ENCODE data around the gene VPS51. TPM values are rescaled to one million over a fixed set of nuclear protein-coding genes. Genes with fewer than 3 reads are reported as not detected.

Gene VPS51
- total and polyA plus RNA-seq, 2 of the 13 experiments (the other 11 are each of a cell fraction or from before 2014, with no cell fraction given): 76.3 to 90.6 TPM

- TF ChIP-seq STAG1 (CRISPR knock-in tag; IDR thresholded peaks at IDR 0.05): peak; percentile 70
- TF ChIP-seq HCFC1 (IDR thresholded peaks at IDR 0.05; ENCODE audit: low read depth, low read length): no peak
- TF ChIP-seq ZNF841 (CRISPR knock-in tag; IDR thresholded peaks at IDR 0.05; ENCODE audit: borderline replicate concordance): no peak
- no peak for TF ChIP-seq ZNF350 (CRISPR knock-in tag; IDR thresholded peaks at IDR 0.05; ENCODE audit: borderline replicate concordance, low read depth)
- TF ChIP-seq ZNF674 (CRISPR knock-in tag; IDR thresholded peaks at IDR 0.05; ENCODE audit: low read depth): no peak
- no peak for TF ChIP-seq SP140L (CRISPR knock-in tag; IDR thresholded peaks at IDR 0.05; ENCODE audit: borderline replicate concordance)
- TF ChIP-seq STAT5B (CRISPR knock-in tag; IDR thresholded peaks at IDR 0.05): no peak
- no peak for TF ChIP-seq ZNF430 (CRISPR knock-in tag; IDR thresholded peaks at IDR 0.05)
- TF ChIP-seq, protein P1, sequence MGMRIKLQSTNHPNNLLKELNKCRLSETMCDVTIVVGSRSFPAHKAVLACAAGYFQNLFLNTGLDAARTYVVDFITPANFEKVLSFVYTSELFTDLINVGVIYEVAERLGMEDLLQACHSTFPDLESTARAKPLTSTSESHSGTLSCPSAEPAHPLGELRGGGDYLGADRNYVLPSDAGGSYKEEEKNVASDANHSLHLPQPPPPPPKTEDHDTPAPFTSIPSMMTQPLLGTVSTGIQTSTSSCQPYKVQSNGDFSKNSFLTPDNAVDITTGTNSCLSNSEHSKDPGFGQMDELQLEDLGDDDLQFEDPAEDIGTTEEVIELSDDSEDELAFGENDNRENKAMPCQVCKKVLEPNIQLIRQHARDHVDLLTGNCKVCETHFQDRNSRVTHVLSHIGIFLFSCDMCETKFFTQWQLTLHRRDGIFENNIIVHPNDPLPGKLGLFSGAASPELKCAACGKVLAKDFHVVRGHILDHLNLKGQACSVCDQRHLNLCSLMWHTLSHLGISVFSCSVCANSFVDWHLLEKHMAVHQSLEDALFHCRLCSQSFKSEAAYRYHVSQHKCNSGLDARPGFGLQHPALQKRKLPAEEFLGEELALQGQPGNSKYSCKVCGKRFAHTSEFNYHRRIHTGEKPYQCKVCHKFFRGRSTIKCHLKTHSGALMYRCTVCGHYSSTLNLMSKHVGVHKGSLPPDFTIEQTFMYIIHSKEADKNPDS (CRISPR knock-in tag; IDR thresholded peaks at IDR 0.05): no peak
- no peak for TF ChIP-seq ELF3 (CRISPR knock-in tag; IDR thresholded peaks at IDR 0.05)
- TF ChIP-seq KLF6 (CRISPR knock-in tag; IDR thresholded peaks at IDR 0.05): no peak
- TF ChIP-seq NFKB2 (CRISPR knock-in tag; IDR thresholded peaks at IDR 0.05; ENCODE audit: borderline replicate concordance): peak; percentile 31; the same call in 1 of the 2 replicates
- TF ChIP-seq KAT2B (IDR thresholded peaks at IDR 0.05; ENCODE audit: borderline replicate concordance, low read depth, low read length): no peak
- no peak for TF ChIP-seq ZNF282 (IDR thresholded peaks at IDR 0.05; ENCODE audit: partially characterized antibody)
- no peak for TF ChIP-seq SIN3A (IDR thresholded peaks at IDR 0.05; ENCODE audit: borderline replicate concordance, low read depth, low read length)
- TF ChIP-seq LCORL (IDR thresholded peaks at IDR 0.05): no peak
- 0 out of 2 replicates have a peak, but pooled peaks have one; percentile 32 for TF ChIP-seq LCORL (CRISPR knock-in tag; IDR thresholded peaks at IDR 0.05)
- TF ChIP-seq, protein P2, sequence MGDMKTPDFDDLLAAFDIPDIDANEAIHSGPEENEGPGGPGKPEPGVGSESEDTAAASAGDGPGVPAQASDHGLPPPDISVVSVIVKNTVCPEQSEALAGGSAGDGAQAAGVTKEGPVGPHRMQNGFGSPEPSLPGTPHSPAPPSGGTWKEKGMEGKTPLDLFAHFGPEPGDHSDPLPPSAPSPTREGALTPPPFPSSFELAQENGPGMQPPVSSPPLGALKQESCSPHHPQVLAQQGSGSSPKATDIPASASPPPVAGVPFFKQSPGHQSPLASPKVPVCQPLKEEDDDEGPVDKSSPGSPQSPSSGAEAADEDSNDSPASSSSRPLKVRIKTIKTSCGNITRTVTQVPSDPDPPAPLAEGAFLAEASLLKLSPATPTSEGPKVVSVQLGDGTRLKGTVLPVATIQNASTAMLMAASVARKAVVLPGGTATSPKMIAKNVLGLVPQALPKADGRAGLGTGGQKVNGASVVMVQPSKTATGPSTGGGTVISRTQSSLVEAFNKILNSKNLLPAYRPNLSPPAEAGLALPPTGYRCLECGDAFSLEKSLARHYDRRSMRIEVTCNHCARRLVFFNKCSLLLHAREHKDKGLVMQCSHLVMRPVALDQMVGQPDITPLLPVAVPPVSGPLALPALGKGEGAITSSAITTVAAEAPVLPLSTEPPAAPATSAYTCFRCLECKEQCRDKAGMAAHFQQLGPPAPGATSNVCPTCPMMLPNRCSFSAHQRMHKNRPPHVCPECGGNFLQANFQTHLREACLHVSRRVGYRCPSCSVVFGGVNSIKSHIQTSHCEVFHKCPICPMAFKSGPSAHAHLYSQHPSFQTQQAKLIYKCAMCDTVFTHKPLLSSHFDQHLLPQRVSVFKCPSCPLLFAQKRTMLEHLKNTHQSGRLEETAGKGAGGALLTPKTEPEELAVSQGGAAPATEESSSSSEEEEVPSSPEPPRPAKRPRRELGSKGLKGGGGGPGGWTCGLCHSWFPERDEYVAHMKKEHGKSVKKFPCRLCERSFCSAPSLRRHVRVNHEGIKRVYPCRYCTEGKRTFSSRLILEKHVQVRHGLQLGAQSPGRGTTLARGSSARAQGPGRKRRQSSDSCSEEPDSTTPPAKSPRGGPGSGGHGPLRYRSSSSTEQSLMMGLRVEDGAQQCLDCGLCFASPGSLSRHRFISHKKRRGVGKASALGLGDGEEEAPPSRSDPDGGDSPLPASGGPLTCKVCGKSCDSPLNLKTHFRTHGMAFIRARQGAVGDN (CRISPR knock-in tag; IDR thresholded peaks at IDR 0.05): peak; percentile 36; the same call in 1 of the 2 replicates
- TF ChIP-seq, protein P3, sequence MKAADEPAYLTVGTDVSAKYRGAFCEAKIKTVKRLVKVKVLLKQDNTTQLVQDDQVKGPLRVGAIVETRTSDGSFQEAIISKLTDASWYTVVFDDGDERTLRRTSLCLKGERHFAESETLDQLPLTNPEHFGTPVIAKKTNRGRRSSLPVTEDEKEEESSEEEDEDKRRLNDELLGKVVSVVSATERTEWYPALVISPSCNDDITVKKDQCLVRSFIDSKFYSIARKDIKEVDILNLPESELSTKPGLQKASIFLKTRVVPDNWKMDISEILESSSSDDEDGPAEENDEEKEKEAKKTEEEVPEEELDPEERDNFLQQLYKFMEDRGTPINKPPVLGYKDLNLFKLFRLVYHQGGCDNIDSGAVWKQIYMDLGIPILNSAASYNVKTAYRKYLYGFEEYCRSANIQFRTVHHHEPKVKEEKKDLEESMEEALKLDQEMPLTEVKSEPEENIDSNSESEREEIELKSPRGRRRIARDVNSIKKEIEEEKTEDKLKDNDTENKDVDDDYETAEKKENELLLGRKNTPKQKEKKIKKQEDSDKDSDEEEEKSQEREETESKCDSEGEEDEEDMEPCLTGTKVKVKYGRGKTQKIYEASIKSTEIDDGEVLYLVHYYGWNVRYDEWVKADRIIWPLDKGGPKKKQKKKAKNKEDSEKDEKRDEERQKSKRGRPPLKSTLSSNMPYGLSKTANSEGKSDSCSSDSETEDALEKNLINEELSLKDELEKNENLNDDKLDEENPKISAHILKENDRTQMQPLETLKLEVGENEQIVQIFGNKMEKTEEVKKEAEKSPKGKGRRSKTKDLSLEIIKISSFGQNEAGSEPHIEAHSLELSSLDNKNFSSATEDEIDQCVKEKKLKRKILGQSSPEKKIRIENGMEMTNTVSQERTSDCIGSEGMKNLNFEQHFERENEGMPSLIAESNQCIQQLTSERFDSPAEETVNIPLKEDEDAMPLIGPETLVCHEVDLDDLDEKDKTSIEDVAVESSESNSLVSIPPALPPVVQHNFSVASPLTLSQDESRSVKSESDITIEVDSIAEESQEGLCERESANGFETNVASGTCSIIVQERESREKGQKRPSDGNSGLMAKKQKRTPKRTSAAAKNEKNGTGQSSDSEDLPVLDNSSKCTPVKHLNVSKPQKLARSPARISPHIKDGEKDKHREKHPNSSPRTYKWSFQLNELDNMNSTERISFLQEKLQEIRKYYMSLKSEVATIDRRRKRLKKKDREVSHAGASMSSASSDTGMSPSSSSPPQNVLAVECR (CRISPR knock-in tag; IDR thresholded peaks at IDR 0.05; ENCODE audit: borderline replicate concordance): peak; percentile 40; the same call in 1 of the 2 replicates
- no peak for TF ChIP-seq ZNF883 (CRISPR knock-in tag; IDR thresholded peaks at IDR 0.05; ENCODE audit: not compliant biosample characterization)
- TF ChIP-seq CCDC6 (CRISPR knock-in tag; IDR thresholded peaks at IDR 0.05): no peak
- no peak for TF ChIP-seq ZIK1 (CRISPR knock-in tag; IDR thresholded peaks at IDR 0.05; ENCODE audit: borderline replicate concordance, low read depth)
Observed at GRCh38 chr11:65060913-65061408, 35.1 kb upstream of the VPS51 start (continued).
